Activated CD8-positive, alpha-beta memory T cell treated with anti-CD3 and anti-CD28 coated beads, Interleukin-2, amount 50 U/mL, for 1 hour (primary cell): Measurements from ENCODE around the gene PLA2G2A.

Source experiments
- DNase-seq: peaks from one replicate; pipeline ENCODE4 v3.0.0-alpha.2; 2020; ENCODE audit errors: extremely low read depth

The PLA2G2A gene

GRCh38 chr1:19926296-19927129, 52.9 kb downstream of the PLA2G2A start:
- no peak for DNase-seq
